Endothelial cell of umbilical vein (primary cell): ENCODE measurements around the gene C14orf93. TPM values are rescaled to one million over a fixed set of nuclear protein-coding genes. Genes with fewer than 3 reads are reported as not detected.

Source experiments
- BruUV-seq: library from RNA; stranded (reverse); fragments of 400-500 nt; replicated peaks from 2 replicates; lab custom pipeline; 2021; lab: Mats Ljungman, UMichigan
- CTCF ChIA-PET: fragments of 300-600, 350-600 bp; sonication (Branson Sonifier 250); formaldehyde crosslinking; loops from one replicate; lab custom pipeline; 2021; ENCODE audit warnings: antibody characterized with exemption, inconsistent platforms; lab: Charles Lee
- POLR2A ChIA-PET: fragments of 300-600, 350-600 bp; sonication (Branson Sonifier 250); formaldehyde crosslinking; loops from one replicate; lab custom pipeline; 2021; ENCODE audit warnings: antibody characterized with exemption, inconsistent platforms; lab: Charles Lee
- DNase-seq: peaks from one replicate; pipeline ENCODE4 v3.0.0-alpha.2; 2011; ENCODE audit warnings: low read depth, low spot score
- FAIRE-seq: peaks from 2 replicates; lab custom pipeline; 2011; peaks lifted over from hg19 to GRCh38; lab: Jason Lieb, UNC
- H2AFZ ChIP-seq: 2 replicates; pipeline ENCODE4 v1.6.0; 2012; ENCODE audit warnings: low read depth, low read length, control low read depth, inconsistent platforms
- H3K27ac ChIP-seq: 2 replicates; pipeline ENCODE4 v1.5.1; 2011; ENCODE audit warnings: low read depth, mild to moderate bottlenecking, control low read depth, low read length, moderate library complexity; ENCODE audit not compliant: insufficient read depth
- H3K27me3 ChIP-seq, 2 experiments: 2 replicates each; pipeline versions ENCODE4 v1.6.0 to v1.6.1; 2011; ENCODE audit warnings: low read length in 2 of 2, mixed read lengths in 1 of 2; ENCODE audit not compliant: control insufficient read depth in 2 of 2, insufficient read depth in 2 of 2
- H3K36me3 ChIP-seq, 2 experiments: 2 replicates in 1 of 2; 3 replicates in 1 of 2; pipeline ENCODE4 v1.5.1; 2011; ENCODE audit warnings: low read length in 2 of 2, mild to moderate bottlenecking in 1 of 2, moderate library complexity in 1 of 2; ENCODE audit not compliant: control insufficient read depth in 2 of 2, insufficient read depth in 2 of 2; ENCODE audit errors: extremely low read depth in 1 of 2
- H3K4me1 ChIP-seq: 3 replicates; pipeline ENCODE4 v1.5.1; 2011; ENCODE audit warnings: mild to moderate bottlenecking, low read length; ENCODE audit not compliant: control insufficient read depth, insufficient read depth; ENCODE audit errors: extremely low read depth
- H3K4me2 ChIP-seq: 2 replicates; pipeline ENCODE4 v1.6.1; 2011; ENCODE audit warnings: low read length, control low read depth, mixed read lengths; ENCODE audit not compliant: insufficient read depth
- H3K4me3 ChIP-seq, 3 experiments: fragments of 200-600 bp in 1 of 3; sonication (generic), shearing (Covaris generic) in 1 of 3; replicated peaks in 1 of 3; 2 replicates each; pipeline ENCODE4 v1.5.1; 2011 to 2016; ENCODE audit warnings: control low read depth in 3 of 3, low read length in 3 of 3, mild to moderate bottlenecking in 2 of 3, inconsistent platforms in 1 of 3, low read depth in 1 of 3, moderate library complexity in 1 of 3; ENCODE audit not compliant: insufficient read depth in 1 of 3
- H3K79me2 ChIP-seq: 2 replicates; pipeline ENCODE4 v1.6.0; 2012; ENCODE audit warnings: low read length, inconsistent platforms; ENCODE audit not compliant: control insufficient read depth, insufficient read depth
- H3K9ac ChIP-seq: replicated peaks from 2 replicates; pipeline ENCODE3; 2011; ENCODE audit warnings: low read length, control low read depth; ENCODE audit not compliant: insufficient read depth; ENCODE audit errors: extremely low read depth
- H3K9me1 ChIP-seq: replicated peaks from 3 replicates; pipeline ENCODE4 v1.6.0; 2011; ENCODE audit warnings: mild to moderate bottlenecking, low read length; ENCODE audit not compliant: control insufficient read depth, insufficient read depth; ENCODE audit errors: extremely low read depth
- H3K9me3 ChIP-seq: replicated peaks from 2 replicates; pipeline ENCODE4 v1.5.1; 2012; ENCODE audit warnings: low read length, inconsistent platforms; ENCODE audit not compliant: control insufficient read depth, insufficient read depth
- H4K20me1 ChIP-seq: replicated peaks from 2 replicates; pipeline ENCODE3; 2011; ENCODE audit warnings: mild to moderate bottlenecking, low read length; ENCODE audit not compliant: control insufficient read depth, insufficient read depth; ENCODE audit errors: extremely low read depth
- CTCF ChIP-seq, 2 donors: IDR thresholded peaks; 1 replicate in 1 of 2; 2 replicates in 1 of 2; pipeline ENCODE4 v1.5.1; 2011; ENCODE audit warnings: low read length in 2 of 2, mild to moderate bottlenecking in 2 of 2, moderate library complexity in 2 of 2, control low read depth in 1 of 2, inconsistent platforms in 1 of 2, low read depth in 1 of 2; ENCODE audit not compliant: insufficient read depth in 1 of 2; ENCODE audit errors: extremely low read depth in 1 of 2
- EZH2 ChIP-seq: IDR thresholded peaks from 2 replicates; pipeline ENCODE4 v1.6.1; 2012; ENCODE audit warnings: borderline replicate concordance, low read depth, mild to moderate bottlenecking, moderate library complexity, low read length, inconsistent platforms; ENCODE audit not compliant: severe bottlenecking
- FOS ChIP-seq: IDR thresholded peaks from 2 replicates; pipeline ENCODE4 v1.6.1; 2011; ENCODE audit warnings: mild to moderate bottlenecking, low read length, moderate library complexity, borderline replicate concordance; ENCODE audit not compliant: insufficient read depth
- GATA2 ChIP-seq: IDR thresholded peaks from 2 replicates; pipeline ENCODE4 v1.7.0; 2011; ENCODE audit warnings: low read depth, mild to moderate bottlenecking, moderate library complexity, mixed read lengths, low read length; ENCODE audit not compliant: insufficient read length, insufficient read depth
- JUN ChIP-seq: IDR thresholded peaks from 2 replicates; pipeline ENCODE4 v1.6.1; 2011; ENCODE audit warnings: borderline replicate concordance, low read depth; ENCODE audit not compliant: insufficient read length, insufficient read depth
- MYC ChIP-seq: IDR thresholded peaks from one replicate; pipeline ENCODE4 v1.6.1; 2011; ENCODE audit warnings: mild to moderate bottlenecking, low read depth, low read length
- POLR2A ChIP-seq: IDR thresholded peaks from 2 replicates; pipeline ENCODE4 v1.6.1; 2012; ENCODE audit warnings: low read depth, mild to moderate bottlenecking, control low read depth, low read length
- POLR2AphosphoS5 ChIP-seq: IDR thresholded peaks from 2 replicates; pipeline ENCODE4 v1.6.1; 2012; ENCODE audit warnings: low read depth, mild to moderate bottlenecking, control low read depth, low read length, moderate library complexity; ENCODE audit not compliant: insufficient read depth
- dilution Hi-C: fragments of 300-500 bp; cut with MboI; formaldehyde crosslinking; loops from one replicate; pipeline ENCODE4 v1.15.0; 2019; ENCODE audit warnings: low sequenced_read_pairs; ENCODE audit not compliant: extremely low pct_ligation_motif_present
- intact Hi-C: fragments of 100-400 bp; cut with micrococcal nuclease; formaldehyde crosslinking; loops from one replicate; pipeline ENCODE4 v1.10.0; 2022
- polyA plus RNA-seq, 4 experiments: library from polyadenylated mRNA; depleted of rRNA in 3 of 4; stranded (reverse) in 3 of 4; unstranded in 1 of 4; fragments of >200 nt; gene quantifications; 2 replicates each; pipeline versions ENCODE4 v1.2.1 to v1.2.3, GENCODE V29; 2011 to 2012; ENCODE audit warnings: missing spikeins in 1 of 4
- total RNA-seq: library from RNA; stranded (reverse); gene quantifications from 2 replicates; pipeline ENCODE4 v1.2.3, GENCODE V29; 2021
- TF ChIP-seq, protein P1 (sequence below): IDR thresholded peaks from 2 replicates; pipeline ENCODE4 v1.6.1; 2011; ENCODE audit not compliant: insufficient read depth, insufficient read length

Gene C14orf93
- total and polyA plus RNA-seq, 2 donors (not counting 3 experiments of a cell fraction or from before 2014, with no cell fraction given), result 7.1 to 9.2 TPM

DNA sequence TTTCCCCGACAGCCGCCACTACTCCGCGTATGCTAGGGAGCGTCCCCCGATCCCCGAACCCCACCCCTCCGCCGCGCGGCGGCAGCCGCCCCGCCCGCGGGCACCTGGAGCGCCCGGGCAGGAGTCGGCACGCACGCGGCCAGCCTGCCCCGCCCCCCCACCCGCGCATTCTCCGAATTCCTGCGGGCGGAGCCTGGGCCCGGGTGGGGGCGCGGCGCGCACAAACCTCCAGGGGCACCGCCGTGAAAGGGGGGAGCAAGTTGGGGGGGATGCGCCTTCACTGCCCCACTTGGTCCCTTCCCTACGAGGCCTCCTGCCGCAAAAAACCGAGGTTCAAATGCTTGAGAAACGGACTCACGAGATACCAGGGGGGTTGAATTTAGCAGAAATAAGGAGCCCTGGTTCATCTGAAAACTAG, 29.3 kb downstream of the C14orf93 start:
- POLR2A ChIA-PET, result interaction anchor here (2.6 kb wide), 1 partner anchor 7 kb away, joined by 8 read pairs; no protein-coding TSS in a partner anchor

GRCh38 chr14:22979748-22980392, 30.1 kb downstream of the C14orf93 start:
- FAIRE-seq (no peak), DNase-seq (no peak)
- Histone ChIP-seq H3K36me3 (peaks cover 0 to 8% of the 10 kb centered on the region in 2 experiments), H4K20me1 (no peaks in the 10 kb centered on the region), H3K9ac (peak overlapping the region; percentile 87), H3K79me2 (peaks cover 46% of the 10 kb centered on the region), H2AFZ (peak overlapping the region; percentile 31), H3K4me1 (peaks cover 51% of the 10 kb centered on the region), H3K9me1 (no peaks in the 10 kb centered on the region), H3K27me3 (no peaks in the 10 kb centered on the region), H3K27ac (peak overlapping the region; percentile 87), H3K4me2 (peak overlapping the region; percentile 98), H3K9me3 (no peaks in the 10 kb centered on the region), H3K4me3 (peak overlapping the region; percentile 66 to 94 (median 89))
- ChIA-PET CTCF (no interaction called here), POLR2A (no interaction called here)
- TF ChIP-seq EZH2 (no peak), POLR2AphosphoS5 (no peak), FOS (no peak), MYC (no peak), JUN (no peak), GATA2 (no peak), CTCF (IDR thresholded peaks at IDR 0.05; ENCODE audit: extremely low read depth in 1 of 2, insufficient read depth in 1 of 2, low read depth in 1 of 2, low read length in 2 of 2) (no peak), POLR2A (no peak)
- TF ChIP-seq, protein P1, sequence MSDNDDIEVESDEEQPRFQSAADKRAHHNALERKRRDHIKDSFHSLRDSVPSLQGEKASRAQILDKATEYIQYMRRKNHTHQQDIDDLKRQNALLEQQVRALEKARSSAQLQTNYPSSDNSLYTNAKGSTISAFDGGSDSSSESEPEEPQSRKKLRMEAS, result no peak
- intact Hi-C loops, result loop anchor here (10.0 kb wide), 1 partner anchor 205 kb away; the partner anchor contains the start of gene SLC7A8
- BruUV-seq, result TSS peak; percentile 7
- dilution Hi-C loops, result loop anchor here (10.0 kb wide), 1 partner anchor 85 kb away; no protein-coding TSS in a partner anchor

More for the DNA sequence above, 29.3 kb downstream of the C14orf93 start:
- TF ChIP-seq POLR2AphosphoS5, result peak; percentile 72
- TF ChIP-seq MYC, result no peak
- TF ChIP-seq FOS, result no peak
- TF ChIP-seq POLR2A, result peak; percentile 72
- Histone ChIP-seq H3K36me3 (peaks cover 0 to 5% of the 10 kb centered on the region in 2 experiments), H3K9me1 (no peaks in the 10 kb centered on the region), H3K27ac (peak overlapping the region; percentile 89), H3K27me3 (no peaks in the 10 kb centered on the region), H3K9ac (peak overlapping the region; percentile 92), H3K4me1 (peaks cover 47% of the 10 kb centered on the region), H3K4me3 (peak overlapping the region; percentile 66 to 94 (median 89)), H2AFZ (peak overlapping the region; percentile 37), H3K4me2 (peak overlapping the region; percentile 98), H4K20me1 (no peaks in the 10 kb centered on the region), H3K79me2 (peaks cover 46% of the 10 kb centered on the region), H3K9me3 (no peaks in the 10 kb centered on the region)
- no TSS peak for BruUV-seq
- CTCF ChIA-PET, result interaction anchor here (2.3 to 17.1 kb wide), 5 partner anchors 8 to 424 kb away, joined by 15 to 1071 read pairs (median 33); partner anchors contain the start of genes CDH24 and PRMT5
- FAIRE-seq (no peak), DNase-seq (no peak)
- intact Hi-C loops (loop anchor here (10.0 kb wide), 1 partner anchor 204 kb away; the partner anchor contains the start of gene SLC7A8), dilution Hi-C loops (loop anchor here (10.0 kb wide), 1 partner anchor 84 kb away; no protein-coding TSS in a partner anchor)
